ENCODE measurements around the gene LGMN.

LGMN gene

DNA sequence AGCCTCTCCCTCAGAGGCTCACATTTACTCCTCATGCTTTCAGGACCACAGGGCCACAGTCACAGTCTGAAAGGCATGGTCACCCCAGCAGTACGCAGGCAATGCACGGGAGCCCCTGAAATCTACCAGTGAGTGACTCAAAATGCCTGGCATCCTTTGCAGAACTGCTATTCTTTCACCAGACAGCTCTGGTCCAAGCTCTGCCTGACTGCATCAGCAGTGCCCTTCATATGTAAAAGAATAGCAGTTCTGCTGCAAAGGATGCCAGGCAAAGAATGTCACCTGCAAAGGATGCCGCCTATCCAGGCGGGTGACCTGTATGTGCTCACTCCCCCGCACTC, 38.5 kb downstream of the LGMN start:
- no peaks in the 10 kb centered on the region for H3K9me3 ChIP-seq (ENCODE audit: control insufficient read depth in 2 of 2, low read length in 2 of 2)
- H3K4me1 ChIP-seq (ENCODE audit: control insufficient read depth, insufficient read depth, low read length), result no peaks in the 10 kb centered on the region
- peaks cover 18 to 40% of the 10 kb centered on the region in 2 donors for H3K36me3 ChIP-seq (ENCODE audit: control insufficient read depth in 2 of 2, insufficient read depth in 2 of 2, low read length in 2 of 2)
- H3K4me3 ChIP-seq (ENCODE audit: low read length in 2 of 2), result no peak overlapping the region
- H3K27me3 ChIP-seq (ENCODE audit: control insufficient read depth in 1 of 2, insufficient read depth in 2 of 2, low read length in 2 of 2), result no peaks in the 10 kb centered on the region
- H3K27ac ChIP-seq (ENCODE audit: low read length), result no peak overlapping the region
- no peak overlapping the region for H3K9ac ChIP-seq (ENCODE audit: low read length in 2 of 2)

GRCh38 chr14:92709340-92710000, 39.0 kb downstream of the LGMN start:
- Histone ChIP-seq H3K36me3 (ENCODE audit: control insufficient read depth in 2 of 2, insufficient read depth in 2 of 2, low read length in 2 of 2) (peaks cover 19 to 42% of the 10 kb centered on the region in 2 donors), H3K4me3 (ENCODE audit: low read length in 2 of 2) (no peak overlapping the region), H3K9ac (ENCODE audit: low read length in 2 of 2) (no peak overlapping the region), H3K9me3 (ENCODE audit: control insufficient read depth in 2 of 2, low read length in 2 of 2) (no peaks in the 10 kb centered on the region), H3K27ac (ENCODE audit: low read length) (no peak overlapping the region), H3K4me1 (ENCODE audit: control insufficient read depth, insufficient read depth, low read length) (no peaks in the 10 kb centered on the region), H3K27me3 (ENCODE audit: control insufficient read depth in 1 of 2, insufficient read depth in 2 of 2, low read length in 2 of 2) (no peaks in the 10 kb centered on the region)

GRCh38 chr14:92706386-92706785, 42.0 kb downstream of the LGMN start:
- peaks cover 19 to 45% of the 10 kb centered on the region in 2 donors for H3K36me3 ChIP-seq (ENCODE audit: control insufficient read depth in 2 of 2, insufficient read depth in 2 of 2, low read length in 2 of 2)
- H3K27ac ChIP-seq (ENCODE audit: low read length), result no peak overlapping the region
- H3K9me3 ChIP-seq (ENCODE audit: control insufficient read depth in 2 of 2, low read length in 2 of 2), result no peaks in the 10 kb centered on the region
- peaks cover 2% of the 10 kb centered on the region for H3K4me1 ChIP-seq (ENCODE audit: control insufficient read depth, insufficient read depth, low read length)
- H3K27me3 ChIP-seq (ENCODE audit: control insufficient read depth in 1 of 2, insufficient read depth in 2 of 2, low read length in 2 of 2), result no peaks in the 10 kb centered on the region
- no peak overlapping the region for H3K9ac ChIP-seq (ENCODE audit: low read length in 2 of 2)
- no peak overlapping the region for H3K4me3 ChIP-seq (ENCODE audit: low read length in 2 of 2)

- Histone ChIP-seq H3K9me3 (ENCODE audit: control insufficient read depth in 2 of 2, low read length in 2 of 2) (no peaks in the 10 kb centered on the region), H3K4me1 (ENCODE audit: control insufficient read depth, insufficient read depth, low read length) (peaks cover 2% of the 10 kb centered on the region), H3K36me3 (ENCODE audit: control insufficient read depth in 2 of 2, insufficient read depth in 2 of 2, low read length in 2 of 2) (peaks cover 15 to 32% of the 10 kb centered on the region in 2 donors), H3K27me3 (ENCODE audit: control insufficient read depth in 1 of 2, insufficient read depth in 2 of 2, low read length in 2 of 2) (no peaks in the 10 kb centered on the region), H3K27ac (ENCODE audit: low read length) (no peak overlapping the region), H3K4me3 (ENCODE audit: low read length in 2 of 2) (no peak overlapping the region), H3K9ac (ENCODE audit: low read length in 2 of 2) (no peak overlapping the region)
Observed at GRCh38 chr14:92704821-92705220, 43.6 kb downstream of the LGMN start.

DNA sequence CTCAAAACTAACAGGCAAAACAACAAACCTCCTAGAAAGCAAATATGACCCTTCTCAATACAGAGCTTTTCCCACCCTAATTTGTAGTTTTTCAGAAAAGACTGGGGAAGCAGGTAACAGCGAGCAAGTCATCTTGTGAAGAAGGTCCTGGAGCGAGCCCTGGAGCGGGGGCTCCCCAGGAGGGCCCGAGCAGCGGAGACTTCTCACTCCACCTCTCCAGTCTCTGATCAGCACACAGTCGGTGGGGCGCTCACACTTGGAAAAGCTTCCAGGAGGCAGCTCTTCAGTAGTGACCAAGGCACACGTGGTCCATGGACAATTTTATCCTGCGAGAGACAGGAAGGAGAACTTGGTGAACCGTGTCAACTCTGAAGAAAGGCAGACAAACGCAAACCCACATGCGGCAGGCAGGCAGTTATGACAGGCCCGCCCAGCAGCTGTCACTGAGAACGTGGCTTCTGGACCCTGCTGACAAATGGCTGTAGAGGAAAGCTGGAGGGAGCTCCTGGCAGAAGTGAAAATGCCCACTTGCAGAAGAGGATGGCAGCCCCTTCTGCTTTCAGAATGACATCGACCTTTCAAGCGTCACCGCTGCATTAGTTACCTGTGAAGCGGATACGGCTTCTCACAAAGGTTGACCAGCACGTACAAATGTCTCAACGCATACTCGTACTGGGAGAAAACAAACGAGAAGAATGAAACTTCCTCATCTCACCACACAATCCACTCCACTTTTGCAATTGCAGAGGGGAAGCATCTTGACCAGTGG, 44.2 kb downstream of the LGMN start:
- H3K4me3 ChIP-seq (ENCODE audit: low read length in 2 of 2), result no peak overlapping the region
- H3K27me3 ChIP-seq (ENCODE audit: control insufficient read depth in 1 of 2, insufficient read depth in 2 of 2, low read length in 2 of 2), result no peaks in the 10 kb centered on the region
- peaks cover 2% of the 10 kb centered on the region for H3K4me1 ChIP-seq (ENCODE audit: control insufficient read depth, insufficient read depth, low read length)
- peaks cover 10 to 26% of the 10 kb centered on the region in 2 donors for H3K36me3 ChIP-seq (ENCODE audit: control insufficient read depth in 2 of 2, insufficient read depth in 2 of 2, low read length in 2 of 2)
- H3K9me3 ChIP-seq (ENCODE audit: control insufficient read depth in 2 of 2, low read length in 2 of 2), result no peaks in the 10 kb centered on the region
- no peak overlapping the region for H3K9ac ChIP-seq (ENCODE audit: low read length in 2 of 2)
- no peak overlapping the region for H3K27ac ChIP-seq (ENCODE audit: low read length)

DNA sequence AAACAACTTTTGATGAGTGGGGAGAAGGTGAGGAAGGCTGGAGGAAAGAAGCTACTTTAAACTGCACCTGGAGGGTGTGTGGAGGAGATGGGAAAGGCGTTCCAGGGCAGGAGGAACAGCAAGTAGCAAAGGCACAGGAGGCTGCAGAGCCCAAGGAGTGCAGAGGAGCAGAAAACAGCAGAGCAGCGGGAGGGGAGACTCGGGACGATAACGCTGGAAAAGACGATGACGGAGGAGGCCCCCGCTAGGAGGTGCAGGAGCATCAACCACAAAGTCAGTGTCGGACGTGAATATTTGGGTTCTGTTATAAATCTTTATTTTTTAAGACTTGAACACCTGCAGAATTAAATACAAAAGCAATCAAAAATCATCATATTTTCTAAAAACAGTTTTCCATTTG, 44.9 kb downstream of the LGMN start:
- Histone ChIP-seq H3K9ac (ENCODE audit: low read length in 2 of 2) (no peak overlapping the region), H3K4me3 (ENCODE audit: low read length in 2 of 2) (no peak overlapping the region), H3K4me1 (ENCODE audit: control insufficient read depth, insufficient read depth, low read length) (peaks cover 2% of the 10 kb centered on the region), H3K27ac (ENCODE audit: low read length) (no peak overlapping the region), H3K36me3 (ENCODE audit: control insufficient read depth in 2 of 2, insufficient read depth in 2 of 2, low read length in 2 of 2) (peaks cover 9 to 26% of the 10 kb centered on the region in 2 donors), H3K9me3 (ENCODE audit: control insufficient read depth in 2 of 2, low read length in 2 of 2) (no peaks in the 10 kb centered on the region), H3K27me3 (ENCODE audit: control insufficient read depth in 1 of 2, insufficient read depth in 2 of 2, low read length in 2 of 2) (no peaks in the 10 kb centered on the region)

GRCh38 chr14:92702441-92702918, 45.9 kb downstream of the LGMN start:
- Histone ChIP-seq H3K9ac (ENCODE audit: low read length in 2 of 2) (no peak overlapping the region), H3K27ac (ENCODE audit: low read length) (no peak overlapping the region), H3K4me3 (ENCODE audit: low read length in 2 of 2) (no peak overlapping the region), H3K4me1 (ENCODE audit: control insufficient read depth, insufficient read depth, low read length) (peaks cover 2% of the 10 kb centered on the region), H3K9me3 (ENCODE audit: control insufficient read depth in 2 of 2, low read length in 2 of 2) (no peaks in the 10 kb centered on the region), H3K27me3 (ENCODE audit: control insufficient read depth in 1 of 2, insufficient read depth in 2 of 2, low read length in 2 of 2) (no peaks in the 10 kb centered on the region), H3K36me3 (ENCODE audit: control insufficient read depth in 2 of 2, insufficient read depth in 2 of 2, low read length in 2 of 2) (peaks cover 9 to 26% of the 10 kb centered on the region in 2 donors)

DNA sequence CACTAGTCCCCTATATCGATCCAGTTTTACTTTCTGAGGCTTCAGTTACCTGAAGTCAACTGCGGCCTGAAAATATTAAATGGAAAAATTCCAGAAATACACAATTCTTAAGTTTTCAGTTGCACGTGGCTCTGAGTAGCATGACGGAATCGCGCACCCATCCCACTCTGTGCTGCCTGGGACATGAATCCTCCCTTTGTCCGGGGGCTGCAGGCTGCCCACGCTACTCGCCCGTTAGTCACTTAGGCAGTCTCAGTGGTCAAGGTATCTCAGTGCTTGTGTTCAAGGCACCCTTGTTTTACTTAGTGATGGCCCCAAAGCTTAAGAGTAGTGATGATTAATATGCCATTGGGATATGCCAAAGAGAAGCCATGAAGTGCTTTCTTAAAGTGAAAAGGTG, 46.6 kb downstream of the LGMN start:
- Histone ChIP-seq H3K9ac (ENCODE audit: low read length in 2 of 2) (no peak overlapping the region), H3K36me3 (ENCODE audit: control insufficient read depth in 2 of 2, insufficient read depth in 2 of 2, low read length in 2 of 2) (peaks cover 9 to 23% of the 10 kb centered on the region in 2 donors), H3K4me1 (ENCODE audit: control insufficient read depth, insufficient read depth, low read length) (peaks cover 2% of the 10 kb centered on the region), H3K9me3 (ENCODE audit: control insufficient read depth in 2 of 2, low read length in 2 of 2) (no peaks in the 10 kb centered on the region), H3K27ac (ENCODE audit: low read length) (no peak overlapping the region), H3K4me3 (ENCODE audit: low read length in 2 of 2) (no peak overlapping the region), H3K27me3 (ENCODE audit: control insufficient read depth in 1 of 2, insufficient read depth in 2 of 2, low read length in 2 of 2) (no peaks in the 10 kb centered on the region)

- H3K27me3 ChIP-seq (ENCODE audit: control insufficient read depth in 1 of 2, insufficient read depth in 2 of 2, low read length in 2 of 2), result no peaks in the 10 kb centered on the region
- H3K27ac ChIP-seq (ENCODE audit: low read length), result no peak overlapping the region
- H3K36me3 ChIP-seq (ENCODE audit: control insufficient read depth in 2 of 2, insufficient read depth in 2 of 2, low read length in 2 of 2), result peaks cover 0 to under 1% of the 10 kb centered on the region in 2 donors
- H3K4me3 ChIP-seq (ENCODE audit: low read length in 2 of 2), result no peak overlapping the region
- H3K4me1 ChIP-seq (ENCODE audit: control insufficient read depth, insufficient read depth, low read length), result peaks cover 7% of the 10 kb centered on the region
- H3K9me3 ChIP-seq (ENCODE audit: control insufficient read depth in 2 of 2, low read length in 2 of 2), result no peaks in the 10 kb centered on the region
- no peak overlapping the region for H3K9ac ChIP-seq (ENCODE audit: low read length in 2 of 2)
Observed at GRCh38 chr14:92698393-92698792, 50.0 kb downstream of the LGMN start.

- no peak overlapping the region for H3K9ac ChIP-seq (ENCODE audit: low read length in 2 of 2)
- peaks cover 19% of the 10 kb centered on the region for H3K4me1 ChIP-seq (ENCODE audit: control insufficient read depth, insufficient read depth, low read length)
- H3K36me3 ChIP-seq (ENCODE audit: control insufficient read depth in 2 of 2, insufficient read depth in 2 of 2, low read length in 2 of 2), result no peaks in the 10 kb centered on the region
- no peak overlapping the region for H3K27ac ChIP-seq (ENCODE audit: low read length)
- no peaks in the 10 kb centered on the region for H3K27me3 ChIP-seq (ENCODE audit: control insufficient read depth in 1 of 2, insufficient read depth in 2 of 2, low read length in 2 of 2)
- no peak overlapping the region for H3K4me3 ChIP-seq (ENCODE audit: low read length in 2 of 2)
- no peaks in the 10 kb centered on the region for H3K9me3 ChIP-seq (ENCODE audit: control insufficient read depth in 2 of 2, low read length in 2 of 2)
Observed at GRCh38 chr14:92696366-92696765, 52.1 kb downstream of the LGMN start.

DNA sequence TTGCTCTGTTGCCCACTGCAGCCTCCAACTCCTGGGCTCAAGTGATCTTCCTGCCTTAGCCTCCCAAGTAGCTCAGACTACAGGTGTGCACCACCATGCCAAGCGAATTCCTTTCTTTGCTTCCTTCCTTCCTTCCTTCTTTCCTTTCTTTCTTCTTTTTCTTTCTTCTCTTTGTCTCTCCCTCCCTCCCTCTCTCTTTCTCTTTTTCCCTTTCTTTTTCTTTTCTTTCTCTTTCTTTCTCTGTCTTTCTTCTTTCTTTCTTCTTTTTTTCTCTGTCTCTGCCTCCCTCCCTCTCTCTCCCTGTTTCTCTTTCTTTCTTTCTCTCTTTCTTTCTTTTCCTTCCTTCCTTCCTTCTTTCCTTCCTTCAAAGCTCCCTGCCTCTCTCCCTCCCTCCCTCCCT, 52.9 kb downstream of the LGMN start:
- no peaks in the 10 kb centered on the region for H3K27me3 ChIP-seq (ENCODE audit: control insufficient read depth in 1 of 2, insufficient read depth in 2 of 2, low read length in 2 of 2)
- H3K9me3 ChIP-seq (ENCODE audit: control insufficient read depth in 2 of 2, low read length in 2 of 2), result no peaks in the 10 kb centered on the region
- no peak overlapping the region for H3K27ac ChIP-seq (ENCODE audit: low read length)
- no peak overlapping the region for H3K9ac ChIP-seq (ENCODE audit: low read length in 2 of 2)
- no peaks in the 10 kb centered on the region for H3K36me3 ChIP-seq (ENCODE audit: control insufficient read depth in 2 of 2, insufficient read depth in 2 of 2, low read length in 2 of 2)
- peaks cover 19% of the 10 kb centered on the region for H3K4me1 ChIP-seq (ENCODE audit: control insufficient read depth, insufficient read depth, low read length)
- no peak overlapping the region for H3K4me3 ChIP-seq (ENCODE audit: low read length in 2 of 2)
